SK-N-SH (cell line): ENCODE measurements around the gene DFFB. TPM values are rescaled to one million over a fixed set of nuclear protein-coding genes. Genes with fewer than 3 reads are reported as not detected.

Experiments
- CTCF ChIA-PET: fragments of 300-600, 350-600 bp; formaldehyde crosslinking; extraction: SDS; loops from one replicate; lab custom pipeline; 2021; lab: Yijun Ruan, JAX
- POLR2A ChIA-PET: fragments of 350-600 bp; sonication (Branson Sonifier 250); formaldehyde crosslinking; extraction: SDS; loops from one replicate; lab custom pipeline; 2020; ENCODE audit warnings: antibody characterized with exemption, inconsistent platforms; lab: Yijun Ruan, JAX
- DNase-seq: peaks from one replicate; pipeline ENCODE4 v3.0.0; 2012
- H2AFZ ChIP-seq: fragments of 200-600 bp; sonication (generic); 2 replicates; pipeline ENCODE4 v1.8.1; 2016; ENCODE audit warnings: antibody characterized with exemption, mild to moderate bottlenecking, low read depth
- H3F3A ChIP-seq: fragments of 200-600 bp; sonication (generic); replicated peaks from 2 replicates; pipeline ENCODE3; 2016; ENCODE audit warnings: antibody characterized with exemption, mild to moderate bottlenecking; ENCODE audit not compliant: insufficient read depth
- H3K27ac ChIP-seq, 2 experiments: fragments of 200-500 bp in 1 of 2; fragments of 200-600 bp in 1 of 2; sonication (Bioruptor generic) in 1 of 2; sonication (generic), shearing (Covaris generic) in 1 of 2; 2 replicates each; pipeline versions ENCODE4 v1.5.1 to v1.6.1; 2014 to 2016; ENCODE audit warnings: low read depth in 2 of 2, inconsistent platforms in 1 of 2, low read length in 1 of 2, mild to moderate bottlenecking in 1 of 2, mixed read lengths in 1 of 2
- H3K27me3 ChIP-seq: fragments of 200-600 bp; sonication (generic), shearing (Covaris generic); 2 replicates; pipeline ENCODE4 v1.6.1; 2016; ENCODE audit warnings: mixed run types; ENCODE audit not compliant: insufficient read depth
- H3K36me3 ChIP-seq, 2 experiments: fragments of 200-500 bp in 1 of 2; fragments of 200-600 bp in 1 of 2; sonication (Bioruptor generic) in 1 of 2; sonication (generic) in 1 of 2; replicated peaks in 1 of 2; 2 replicates each; pipeline versions ENCODE3 to v1.5.1; 2014 to 2016; ENCODE audit warnings: low read length in 1 of 2, mild to moderate bottlenecking in 1 of 2; ENCODE audit not compliant: insufficient read depth in 2 of 2, control insufficient read depth in 1 of 2
- H3K4me1 ChIP-seq, 2 experiments: fragments of 200-500 bp in 1 of 2; fragments of 200-600 bp in 1 of 2; sonication (Bioruptor generic) in 1 of 2; sonication (generic), shearing (Covaris generic) in 1 of 2; 2 replicates each; pipeline versions ENCODE4 v1.5.1 to v1.6.1; 2014 to 2016; ENCODE audit warnings: low read depth in 1 of 2, low read length in 1 of 2, mixed run types in 1 of 2; ENCODE audit not compliant: insufficient read depth in 2 of 2, control insufficient read depth in 1 of 2
- H3K4me2 ChIP-seq: fragments of 200-600 bp; sonication (generic), shearing (Covaris generic); 2 replicates; pipeline ENCODE4 v1.6.1; 2017; ENCODE audit warnings: mixed run types
- H3K4me3 ChIP-seq, 2 experiments: fragments of 200-500 bp in 1 of 2; fragments of 200-600 bp in 1 of 2; sonication (Bioruptor generic) in 1 of 2; sonication (generic), shearing (Covaris generic) in 1 of 2; 2 replicates each; pipeline versions ENCODE4 v1.5.1 to v1.8.1; 2014 to 2016; ENCODE audit warnings: low read depth in 2 of 2, inconsistent platforms in 1 of 2, low read length in 1 of 2, mild to moderate bottlenecking in 1 of 2, mixed read lengths in 1 of 2, moderate library complexity in 1 of 2
- H3K79me2 ChIP-seq: fragments of 200-600 bp; sonication (generic); 2 replicates; pipeline ENCODE4 v1.8.1; 2017; ENCODE audit warnings: mild to moderate bottlenecking; ENCODE audit not compliant: insufficient read depth
- H3K9ac ChIP-seq: fragments of 200-600 bp; sonication (generic); 2 replicates; pipeline ENCODE4 v1.6.1; 2017; ENCODE audit warnings: mixed run types
- H3K9me2 ChIP-seq: fragments of 200-600 bp; sonication (generic); 2 replicates; pipeline ENCODE4 v1.6.1; 2017; ENCODE audit warnings: mixed run types
- H3K9me3 ChIP-seq: fragments of 200-600 bp; sonication (generic); 2 replicates; pipeline ENCODE4 v1.6.1; 2017; ENCODE audit warnings: mixed run types, mild to moderate bottlenecking, moderate library complexity
- H4K20me1 ChIP-seq: fragments of 200-600 bp; sonication (generic); 2 replicates; pipeline ENCODE4 v1.6.1; 2017; ENCODE audit warnings: mild to moderate bottlenecking, mixed run types; ENCODE audit not compliant: insufficient read depth
- FOSL2 ChIP-seq: IDR thresholded peaks from 2 replicates; pipeline ENCODE4 v1.4.0; 2012; ENCODE audit warnings: low read depth, mild to moderate bottlenecking, moderate library complexity, borderline replicate concordance
- IRF3 ChIP-seq: fragments of 150-350 bp; IDR thresholded peaks from 2 replicates; pipeline ENCODE4 v1.6.1; 2016; ENCODE audit warnings: mild to moderate bottlenecking, low read depth, low read length
- MAX ChIP-seq: IDR thresholded peaks from 2 replicates; pipeline ENCODE4 v1.4.0; 2012; ENCODE audit warnings: low read depth
- PBX3 ChIP-seq: IDR thresholded peaks from 2 replicates; pipeline ENCODE4; 2012
- POLR2AphosphoS5 ChIP-seq: IDR thresholded peaks from 2 replicates; pipeline ENCODE4 v1.6.1; 2012; ENCODE audit warnings: low read depth, low read length
- REST ChIP-seq: IDR thresholded peaks from 2 replicates; pipeline ENCODE4 v1.6.1; 2012; ENCODE audit warnings: mild to moderate bottlenecking, low read depth, low read length, moderate library complexity
- TCF12 ChIP-seq: IDR thresholded peaks from 2 replicates; pipeline ENCODE4 v1.4.0; 2012
- USF2 ChIP-seq: fragments of 150-350 bp; IDR thresholded peaks from 2 replicates; pipeline ENCODE4 v1.6.1; 2017; ENCODE audit warnings: antibody characterized with exemption, low read length, low read depth, borderline replicate concordance
- YY1 ChIP-seq: IDR thresholded peaks from 2 replicates; pipeline ENCODE4 v1.4.0; 2012; ENCODE audit warnings: low read depth, mild to moderate bottlenecking
- ZBTB33 ChIP-seq: IDR thresholded peaks from 2 replicates; pipeline ENCODE4 v1.4.0; 2012; ENCODE audit warnings: low read depth, borderline replicate concordance
- WGBS: methylation state at CpG from one replicate; pipeline ENCODE4 v1.1.6; 2017; ENCODE audit warnings: low lambda C conversion rate; 5-methylcytosine and 5-hydroxymethylcytosine counted together
- polyA plus RNA-seq, 3 experiments: library from polyadenylated mRNA; depleted of rRNA; stranded (reverse); fragments of >200 nt; gene quantifications; 2 replicates each; pipeline ENCODE4 v1.2.3, GENCODE V29; 2012

The DFFB gene
- polyA plus RNA-seq, 1 of the 3 experiments (the other 2 are of a cell fraction), result 8.2 TPM

- H3K27me3 ChIP-seq, result no peaks in the 10 kb centered on the region
- H3K4me3 ChIP-seq, result no peak overlapping the region
- peaks cover 25 to 40% of the 10 kb centered on the region in 2 experiments for H3K36me3 ChIP-seq
- H3K9me2 ChIP-seq, result no peaks in the 10 kb centered on the region
- CTCF ChIA-PET, result no interaction called here
- H3F3A ChIP-seq, result peaks cover 1% of the 10 kb centered on the region
- no peaks in the 10 kb centered on the region for H3K79me2 ChIP-seq
- no peak overlapping the region for H2AFZ ChIP-seq
- no peak overlapping the region for H3K27ac ChIP-seq
- H3K4me2 ChIP-seq, result no peak overlapping the region
- POLR2A ChIA-PET, result no interaction called here
- no peak overlapping the region for H3K9ac ChIP-seq
- peaks cover 3 to 7% of the 10 kb centered on the region in 2 experiments; a peak in 2 of 4 replicates for H3K4me1 ChIP-seq
- TF ChIP-seq TCF12 (no peak), FOSL2 (no peak), POLR2AphosphoS5 (no peak), MAX (no peak), YY1 (no peak), USF2 (no peak), IRF3 (no peak), ZBTB33 (no peak), PBX3 (no peak), REST (no peak)
- TF ChIP-seq, all 33 proteins: peak for 0
- WGBS, result 87% methylated on average over 11 of the region's 11 CpGs
- no peaks in the 10 kb centered on the region for H3K9me3 ChIP-seq
- no peaks in the 10 kb centered on the region for H4K20me1 ChIP-seq
- no peak for DNase-seq
Measured at GRCh38 chr1:3836421-3836820, 20.9 kb upstream of the DFFB start.
